ENCODE results near the gene ZFPL1.
"Not testable (repeated sequence)": the region's sequence is repeated elsewhere in the genome, so short reads cannot be mapped to it uniquely, and the experiment has no call there.

ZFPL1 gene

DNA sequence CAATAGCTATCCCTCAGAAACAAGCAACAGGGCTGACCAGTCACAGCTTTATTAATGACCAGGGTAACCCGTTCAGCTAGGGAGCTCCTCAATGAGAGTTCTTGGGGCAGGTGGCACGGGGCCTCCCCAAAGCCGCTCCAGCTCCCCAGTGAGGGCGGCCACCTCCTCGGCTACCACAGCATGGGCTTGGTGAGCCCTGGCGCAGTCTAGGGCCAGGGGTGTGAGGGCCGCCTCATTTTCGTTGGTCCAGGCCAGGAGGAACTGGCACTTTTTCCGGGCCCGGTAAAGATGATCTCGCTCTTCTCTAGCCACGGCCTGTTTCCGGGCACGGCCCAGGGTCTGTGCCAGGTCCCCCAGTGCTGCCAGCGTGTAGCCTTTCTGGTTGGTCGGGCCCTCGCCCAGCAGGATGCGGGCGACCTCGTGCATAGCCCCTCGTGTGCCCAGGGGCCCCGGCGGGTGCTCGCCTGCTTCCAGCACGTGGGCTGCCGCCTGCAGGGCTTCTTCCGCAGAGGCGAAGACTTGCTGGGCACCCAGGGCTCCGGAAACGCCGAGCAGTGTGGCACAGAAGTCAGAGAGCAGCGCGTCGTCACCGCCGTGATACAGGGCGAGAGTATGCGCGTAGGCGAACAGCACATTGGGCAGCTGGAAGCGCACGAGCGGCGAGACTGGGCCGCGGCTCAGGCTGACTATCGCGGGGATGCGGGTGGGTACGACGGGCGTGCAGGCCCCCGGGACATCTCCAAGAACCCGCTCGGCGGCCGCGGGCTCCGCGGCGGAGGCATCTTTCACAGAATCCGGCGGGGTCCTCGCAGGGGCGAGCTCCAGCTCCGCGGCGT is 32.6 kb downstream of the ZFPL1 start:
- DNase-seq: no peak

DNA sequence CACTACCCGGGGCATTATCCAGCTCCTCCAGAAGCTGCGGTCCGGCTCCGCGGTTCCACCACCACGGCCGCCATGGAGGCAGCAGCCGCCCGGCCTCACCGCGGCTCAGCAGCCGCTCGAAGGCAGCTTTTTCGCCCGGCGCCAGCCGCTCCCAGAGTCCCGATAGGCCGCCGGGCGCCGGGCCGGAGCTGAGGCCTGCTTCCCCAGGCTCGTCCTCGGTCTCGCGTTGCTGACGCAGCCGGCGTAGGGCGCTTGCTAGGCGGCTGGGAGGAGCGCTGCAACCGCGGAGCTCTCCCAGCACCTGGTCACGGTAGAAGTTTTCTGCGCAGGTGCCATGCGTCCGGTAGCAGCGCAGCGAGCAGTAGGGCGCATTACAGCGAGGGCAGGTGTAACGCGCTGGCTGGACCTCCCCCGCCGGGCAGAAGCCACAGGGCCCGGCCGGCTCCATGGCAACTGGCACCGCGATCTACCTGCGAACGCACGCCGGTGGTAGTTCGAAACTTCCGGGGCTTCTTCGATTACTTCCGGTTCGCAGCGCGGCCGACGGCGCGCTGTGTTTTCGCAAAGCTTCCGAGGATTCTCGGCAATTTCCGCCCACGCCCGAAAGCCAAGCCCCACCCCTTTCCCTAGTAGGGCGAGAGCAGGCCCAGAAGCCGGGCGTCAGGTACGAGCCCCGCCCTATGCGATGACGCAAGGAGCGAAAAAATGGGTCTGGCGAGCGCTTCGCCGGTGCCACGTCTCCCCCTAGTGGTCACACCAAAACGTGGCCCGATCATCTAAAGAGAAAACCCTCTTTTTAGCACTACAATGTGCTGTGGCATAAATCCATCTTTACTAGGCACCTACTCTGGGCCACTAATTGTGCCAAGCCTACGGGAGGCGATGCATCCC is 33.4 kb downstream of the ZFPL1 start, which contains the start of gene ZNHIT2:
ZNHIT2 (minus strand) TSS at position 496 of the 891 bp plus-strand sequence; CDS start at position 448, 48 bp downstream.
- peak; percentile 99 for DNase-seq

DNA sequence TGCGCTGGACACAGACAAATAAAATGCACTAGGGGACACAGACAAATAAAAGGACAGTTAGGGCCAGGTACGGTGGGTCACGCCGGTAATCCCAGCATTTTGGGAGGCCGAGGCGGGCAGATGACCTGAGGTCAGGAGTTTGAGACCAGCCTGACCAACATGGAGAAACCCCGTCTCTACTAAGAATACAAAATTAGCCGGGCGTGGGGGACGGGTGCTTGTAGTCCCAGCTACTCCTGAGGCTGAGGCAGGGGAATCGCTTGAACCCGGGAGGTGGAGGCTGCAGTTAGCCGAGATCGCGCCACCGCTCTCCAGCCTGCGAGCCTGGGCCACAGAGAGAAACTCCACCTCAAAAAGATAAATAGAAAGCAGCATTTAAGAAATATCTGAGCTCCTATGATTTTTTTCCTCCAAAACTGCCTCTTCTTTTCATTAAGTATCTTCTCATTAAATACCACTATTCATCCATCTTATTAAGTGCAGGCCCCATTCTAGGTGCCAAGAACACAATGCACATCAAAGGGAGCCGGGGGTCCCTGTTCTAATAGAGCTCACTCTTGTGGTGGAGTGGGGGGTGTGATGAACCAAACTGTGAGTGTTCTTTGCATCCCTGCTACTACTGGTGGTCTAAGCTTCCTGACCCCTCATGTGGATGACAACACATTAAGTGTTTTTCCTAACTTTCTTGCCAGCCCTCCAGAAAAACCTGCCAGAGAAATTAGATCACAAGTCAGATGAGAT is 34.2 kb downstream of the ZFPL1 start:
- no peak for DNase-seq

DNA sequence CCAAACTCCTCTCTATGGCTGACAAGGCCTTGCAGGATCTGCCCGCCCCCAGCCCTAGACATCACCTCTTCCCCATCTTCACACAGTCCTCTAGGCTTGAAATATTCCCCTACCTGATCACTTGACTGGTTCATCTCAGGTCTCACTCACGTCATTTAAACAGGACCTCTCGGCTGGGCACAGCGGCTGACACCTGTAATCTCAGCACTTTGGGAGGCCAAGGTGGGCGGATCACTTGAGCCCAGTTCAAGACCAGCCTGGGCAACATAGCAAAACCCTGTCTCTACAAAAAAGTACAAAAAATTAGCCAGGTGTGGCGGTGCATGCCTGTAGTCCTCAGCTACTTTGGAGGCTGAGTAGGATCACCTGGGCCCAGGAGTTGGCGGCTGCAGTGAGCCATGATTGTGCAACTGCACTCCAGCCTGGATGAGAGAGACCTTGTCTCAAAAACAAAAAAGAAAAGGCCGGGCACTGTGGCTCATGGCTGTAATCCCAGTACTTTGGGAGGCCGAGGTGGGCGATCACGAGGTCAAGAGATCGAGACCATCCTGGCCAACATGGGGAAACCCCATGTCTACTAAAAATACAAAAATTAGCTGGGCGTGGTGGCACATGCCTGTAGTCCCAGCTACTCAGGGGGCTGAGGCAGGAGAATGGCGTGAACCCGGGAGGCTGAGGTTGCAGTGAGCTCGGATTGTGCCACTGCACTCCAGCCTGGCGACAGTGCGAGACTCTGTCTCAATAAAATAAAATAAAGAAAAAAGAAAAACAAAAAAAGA is 35.1 kb downstream of the ZFPL1 start:
- DNase-seq: not testable (repeated sequence)

DNA sequence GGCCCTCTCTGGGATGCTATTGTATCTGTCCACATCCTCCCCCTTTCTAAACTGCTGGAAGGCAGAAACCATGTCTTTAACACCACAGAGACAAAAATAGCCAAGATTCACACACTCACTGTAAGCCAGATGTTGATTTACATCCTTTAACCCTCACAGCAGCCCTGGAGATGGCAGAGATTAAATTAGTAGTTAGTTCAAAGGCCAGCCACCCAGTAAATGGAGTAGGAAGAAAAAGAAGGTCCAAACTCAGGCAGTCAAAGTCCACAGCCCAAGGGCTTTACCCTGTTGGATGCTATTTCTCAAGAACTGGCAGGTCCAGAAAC is 35.6 kb downstream of the ZFPL1 start:
- no peak for DNase-seq

DNA sequence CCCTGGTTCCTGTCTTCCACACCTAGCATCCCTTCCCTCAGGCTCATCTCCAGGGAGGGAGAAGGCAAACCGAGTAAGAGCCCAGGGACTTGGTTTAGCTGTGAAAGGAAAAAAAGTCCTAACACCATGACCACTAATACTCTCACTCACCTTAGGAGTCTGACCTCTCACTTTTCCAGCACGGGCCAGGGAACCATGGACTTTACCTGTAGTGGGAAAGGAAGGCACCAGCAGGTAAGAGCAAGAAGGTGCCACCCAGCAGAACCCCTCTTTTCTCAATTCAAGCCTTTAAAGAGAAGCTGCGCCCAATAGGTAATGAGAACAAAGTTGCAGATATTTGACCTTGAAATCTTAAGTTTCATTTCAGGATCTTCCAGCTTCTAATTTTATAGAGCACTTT is 36.8 kb downstream of the ZFPL1 start:
- no peak for DNase-seq

DNA sequence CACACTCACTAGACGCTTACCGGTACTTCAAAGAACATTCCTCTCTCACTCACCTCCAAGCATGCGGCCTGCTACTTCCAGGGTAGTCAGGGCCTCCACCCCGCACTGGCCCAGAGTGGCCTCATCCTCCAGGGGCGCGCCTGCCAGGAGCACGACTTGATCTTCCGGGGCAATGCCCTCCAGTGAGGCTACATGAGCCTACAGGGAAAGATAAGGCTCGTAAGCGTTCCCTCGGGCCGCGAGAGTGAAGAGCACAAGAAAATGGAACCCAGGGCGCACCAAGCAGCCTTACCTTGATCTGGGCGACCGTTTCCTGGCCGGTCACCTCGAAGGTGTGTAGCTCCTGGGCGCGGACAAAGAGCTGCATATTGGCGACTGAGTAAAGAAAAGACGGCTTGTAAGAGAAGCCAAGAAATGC is 37.4 kb downstream of the ZFPL1 start:
- DNase-seq: peak; percentile 37

DNA sequence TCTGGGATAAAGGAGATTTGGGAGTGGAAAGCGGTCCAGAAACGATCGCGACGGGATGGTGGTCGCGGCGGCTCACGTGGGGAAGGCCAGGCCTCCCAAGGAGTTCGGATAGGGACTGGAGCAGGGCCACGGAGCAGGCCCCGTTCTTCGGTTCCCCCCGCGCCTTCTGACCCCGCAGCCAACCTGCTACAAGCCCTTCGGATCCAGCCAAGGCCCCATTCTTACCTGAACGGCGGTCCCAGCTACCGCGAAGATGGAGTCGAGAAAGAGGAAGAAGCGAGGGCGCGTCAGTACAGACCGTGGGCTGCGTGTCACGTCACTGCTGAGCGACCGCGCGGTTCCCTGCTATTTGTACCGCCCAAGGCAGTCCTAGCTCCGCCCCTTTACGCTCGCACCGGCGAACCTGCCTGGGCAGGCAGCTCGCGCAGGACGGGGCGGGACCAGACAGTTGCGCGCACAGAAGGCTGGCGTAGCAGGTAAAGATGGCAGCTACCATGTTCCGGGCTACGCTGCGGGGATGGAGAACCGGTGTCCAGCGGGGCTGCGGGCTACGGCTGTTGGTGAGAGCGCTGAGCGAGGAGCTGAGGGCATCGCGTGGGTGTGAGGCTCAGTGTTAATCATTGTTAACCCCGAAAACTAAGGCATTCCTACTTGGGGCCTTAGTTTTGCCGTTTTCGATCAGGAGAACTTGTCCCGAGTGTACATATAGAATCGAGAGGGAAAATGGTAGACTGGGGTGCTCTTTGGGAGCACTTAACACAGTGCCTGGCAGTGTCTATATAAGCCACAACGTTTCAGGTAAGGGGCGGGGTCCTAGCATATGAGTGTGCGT is 38.1 kb downstream of the ZFPL1 start, which contains the start of the genes FAU and MRPL49:
FAU (minus strand) TSS at position 270 of the 832 bp plus-strand sequence. CDS start 321 bp downstream, outside the sequence.
MRPL49 (plus strand) TSS at position 457 of the 832 bp plus-strand sequence; CDS start at position 483, 26 bp downstream.
- peak; percentile 99 for DNase-seq

DNA sequence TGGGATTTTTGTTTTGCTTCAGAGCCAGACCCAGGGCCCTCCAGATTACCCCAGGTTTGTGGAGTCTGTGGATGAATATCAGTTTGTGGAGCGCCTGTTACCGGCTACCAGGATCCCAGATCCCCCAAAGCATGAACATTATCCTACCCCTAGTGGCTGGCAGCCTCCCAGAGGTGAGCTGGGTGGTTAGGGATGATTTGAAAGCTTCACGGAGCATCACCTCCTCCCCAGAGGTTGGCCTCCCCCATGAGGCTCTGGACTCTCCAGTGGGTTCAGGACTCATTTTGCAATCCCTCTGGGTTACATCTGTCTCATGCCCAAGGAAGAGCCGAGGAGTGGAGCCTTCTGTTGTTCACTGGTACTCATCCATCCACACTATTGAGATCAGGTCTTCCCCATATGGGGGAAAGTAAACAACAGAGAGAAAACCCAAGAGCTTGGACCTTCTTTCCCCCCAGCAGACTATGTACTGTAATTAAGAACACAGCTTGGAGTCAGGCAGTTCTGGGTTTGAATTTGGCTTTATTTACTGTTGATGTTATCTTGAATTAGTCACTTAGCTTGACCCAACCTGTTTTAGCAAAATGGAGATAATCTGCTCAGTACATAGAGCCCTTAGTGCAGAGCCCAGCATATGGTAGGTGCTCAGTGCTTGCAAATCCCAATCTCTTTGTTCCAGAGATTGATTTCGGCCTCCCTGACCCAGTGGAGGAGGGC is 40.6 kb downstream of the ZFPL1 start:
- DNase-seq: no peak

DNA sequence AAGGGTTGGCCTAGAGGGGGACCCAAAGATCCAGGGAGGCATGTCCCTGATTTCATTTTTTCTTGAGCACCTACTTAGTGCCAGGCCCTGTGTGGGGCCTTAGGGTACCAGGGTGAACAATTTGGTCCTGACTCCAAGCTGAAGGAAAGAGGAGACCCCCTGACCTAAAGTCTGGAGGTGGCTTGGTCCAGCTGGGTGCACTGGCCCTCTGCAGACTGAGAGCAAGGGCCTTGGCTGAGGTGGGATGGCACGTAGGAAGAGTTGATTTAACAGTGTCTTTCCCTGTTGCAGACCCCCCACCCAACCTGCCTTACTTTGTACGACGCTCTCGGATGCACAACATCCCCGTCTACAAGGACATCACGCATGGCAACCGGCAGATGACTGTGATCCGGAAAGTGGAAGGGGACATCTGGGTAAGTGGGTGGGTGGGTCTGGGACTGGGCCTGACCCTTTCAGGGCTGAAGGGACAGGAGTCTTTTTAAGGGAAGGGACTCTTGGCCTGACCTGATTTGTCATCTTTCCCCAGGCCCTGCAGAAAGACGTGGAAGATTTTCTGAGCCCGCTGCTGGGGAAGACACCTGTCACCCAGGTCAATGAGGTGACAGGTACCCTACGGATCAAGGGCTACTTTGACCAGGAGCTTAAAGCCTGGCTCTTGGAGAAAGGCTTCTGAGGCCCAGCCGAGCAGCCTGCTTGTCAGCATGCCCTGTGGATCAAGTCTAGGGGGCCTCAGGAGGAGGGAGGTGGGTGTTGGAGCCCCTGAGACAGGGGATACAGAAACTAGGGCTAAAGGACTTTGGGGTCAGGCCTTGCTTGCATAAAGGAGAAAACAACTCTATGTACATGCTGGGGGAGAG is 41.4 kb downstream of the ZFPL1 start:
- no peak for DNase-seq

DNA sequence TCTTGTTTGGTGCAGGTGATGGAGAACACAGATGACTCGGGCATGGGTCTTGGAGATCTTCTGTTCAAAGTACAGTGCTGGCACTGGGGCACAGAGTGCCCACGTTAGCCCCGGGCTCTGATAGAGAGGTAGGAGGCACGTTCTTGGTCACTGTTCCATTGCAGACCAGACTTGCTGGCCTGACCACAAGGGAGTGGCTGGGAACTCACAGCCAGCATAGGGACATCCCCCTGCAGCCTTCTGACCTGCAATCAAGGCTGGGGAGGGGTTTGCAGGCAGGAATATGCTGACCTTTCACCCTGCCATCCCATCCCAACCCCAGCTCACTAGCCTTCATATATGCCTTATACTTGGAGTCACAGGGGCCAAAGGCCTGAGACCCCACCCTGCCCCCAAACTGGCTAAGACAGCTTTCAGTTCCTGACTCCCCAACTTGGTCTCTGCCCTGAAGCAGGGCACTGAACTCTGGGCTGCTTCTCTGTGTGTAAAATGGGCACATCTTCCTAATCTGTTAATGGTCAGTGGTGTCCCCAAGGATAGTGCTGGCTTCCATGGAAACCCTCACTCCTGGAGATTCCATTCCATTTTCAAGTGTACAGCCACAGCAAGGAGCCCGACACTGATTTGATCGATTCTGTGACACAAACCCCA is 42.7 kb downstream of the ZFPL1 start:
- DNase-seq: no peak

DNA sequence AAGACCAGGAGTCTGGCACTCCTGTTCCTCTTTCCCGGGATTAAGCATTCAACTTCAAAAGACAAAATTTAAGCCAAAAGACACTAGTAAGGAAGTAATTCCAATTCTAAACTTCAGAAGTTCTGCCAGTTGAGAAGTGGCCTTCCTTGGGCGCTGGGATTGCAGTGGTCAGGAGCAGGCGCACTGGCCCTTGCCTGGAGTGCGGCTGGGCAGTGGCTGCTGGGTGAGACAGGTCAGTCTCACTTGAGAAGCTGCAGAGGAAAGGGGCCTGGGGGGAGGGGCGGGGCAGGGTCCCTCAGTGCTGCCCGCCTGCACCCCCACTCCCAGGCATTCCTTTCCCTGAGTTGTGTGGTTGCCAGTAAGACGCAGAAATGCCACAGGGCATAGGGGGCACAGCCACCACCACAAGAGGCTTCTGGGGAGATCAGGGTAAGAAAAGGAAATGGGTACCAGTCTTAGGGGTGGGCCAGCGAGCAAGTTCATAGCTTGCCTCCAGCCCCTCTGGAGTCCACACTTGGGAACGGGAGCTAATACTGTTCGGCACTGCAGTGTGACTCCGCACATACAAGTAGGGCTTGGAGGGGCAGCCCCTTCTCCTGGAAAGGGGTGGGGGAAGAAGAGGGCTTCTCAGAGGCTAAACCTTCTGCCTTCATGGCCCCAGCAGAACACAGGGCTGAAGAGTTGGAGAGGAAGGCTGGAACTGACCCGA is 43.6 kb downstream of the ZFPL1 start:
- DNase-seq: no peak

DNA sequence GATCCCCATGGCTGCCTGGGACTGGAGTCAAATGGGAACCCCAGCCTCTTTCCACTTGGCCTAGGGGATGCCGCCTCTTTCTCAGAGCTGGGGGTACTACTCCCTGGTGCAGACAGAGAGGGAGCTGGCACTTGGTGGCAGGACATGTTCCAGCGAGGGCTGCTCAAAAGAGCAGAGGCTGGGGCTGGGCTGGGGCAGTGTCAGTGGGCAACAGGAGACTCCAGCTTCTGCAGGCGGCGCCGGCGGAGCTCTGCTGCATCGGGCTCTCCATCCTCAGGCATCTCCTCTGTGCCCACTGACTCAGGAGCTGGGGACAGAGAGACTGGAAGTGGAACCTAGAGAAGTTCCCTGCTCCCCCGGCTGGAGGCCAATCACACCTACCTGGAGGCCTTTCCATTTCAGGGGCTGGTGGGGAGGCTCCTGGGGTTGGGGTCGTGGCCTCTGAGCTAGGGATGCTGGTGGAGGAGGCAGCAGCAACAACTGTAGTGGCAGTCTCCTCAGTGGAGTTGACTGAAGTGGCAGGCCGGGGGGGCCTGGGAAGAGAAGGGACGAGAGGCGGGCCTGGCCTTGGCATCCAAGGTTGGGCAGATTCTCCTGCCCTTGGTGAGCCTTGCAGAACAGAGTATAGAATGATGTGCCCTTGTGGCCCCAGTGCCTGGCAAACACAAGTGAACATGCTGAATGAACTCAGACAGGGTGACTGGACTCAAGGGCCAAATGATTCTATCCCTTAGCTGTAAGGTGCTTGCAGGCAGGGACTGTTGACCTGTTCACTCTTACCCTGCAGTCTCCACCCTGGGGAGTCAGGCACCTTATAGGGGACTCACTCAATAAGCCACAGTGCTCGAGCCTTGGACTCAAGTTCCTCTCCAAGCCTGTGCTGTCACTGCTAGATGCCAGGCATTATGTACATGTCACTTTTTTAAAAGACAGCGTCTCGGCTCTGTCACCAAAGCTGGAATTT is 44.4 kb downstream of the ZFPL1 start:
- no peak for DNase-seq

DNA sequence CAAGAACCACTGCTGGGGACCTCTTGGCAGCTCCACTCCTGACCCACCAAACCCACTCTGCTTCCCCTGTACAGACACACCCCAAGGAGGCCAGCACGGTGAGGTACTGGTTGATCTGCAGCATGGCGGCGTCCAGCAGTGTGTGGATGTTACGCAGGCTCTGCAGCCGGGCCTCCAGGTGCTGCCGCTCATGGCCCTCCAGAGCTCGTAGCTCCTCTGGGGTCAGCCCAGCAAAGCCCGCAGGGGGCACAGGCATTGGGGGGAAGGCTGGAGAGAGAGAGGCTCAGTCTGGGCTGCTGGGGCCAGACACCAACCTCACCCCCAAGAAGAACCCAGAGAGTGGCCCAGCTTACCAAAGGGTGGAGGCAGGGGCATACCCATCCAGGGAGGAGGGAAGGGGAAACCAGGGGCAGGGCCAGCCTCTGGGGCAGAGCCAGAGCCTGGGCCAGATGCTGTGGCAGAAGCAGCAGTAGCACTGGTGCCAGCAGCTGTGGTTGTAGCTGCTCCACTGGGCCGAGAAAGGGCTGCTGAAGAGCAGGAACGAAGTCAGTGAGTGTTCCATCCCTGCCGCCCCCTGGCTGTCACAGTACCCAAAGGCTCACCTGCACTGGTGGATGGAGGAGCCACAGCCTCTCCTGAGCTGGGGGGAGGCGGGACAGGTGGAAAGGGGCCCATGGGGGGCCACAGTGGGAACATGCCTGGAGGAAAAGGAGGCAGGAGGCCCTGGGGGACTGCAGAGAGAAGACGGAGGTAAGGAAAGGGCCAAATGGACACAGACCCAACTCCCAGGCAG is 45.8 kb downstream of the ZFPL1 start:
- no peak for DNase-seq

DNA sequence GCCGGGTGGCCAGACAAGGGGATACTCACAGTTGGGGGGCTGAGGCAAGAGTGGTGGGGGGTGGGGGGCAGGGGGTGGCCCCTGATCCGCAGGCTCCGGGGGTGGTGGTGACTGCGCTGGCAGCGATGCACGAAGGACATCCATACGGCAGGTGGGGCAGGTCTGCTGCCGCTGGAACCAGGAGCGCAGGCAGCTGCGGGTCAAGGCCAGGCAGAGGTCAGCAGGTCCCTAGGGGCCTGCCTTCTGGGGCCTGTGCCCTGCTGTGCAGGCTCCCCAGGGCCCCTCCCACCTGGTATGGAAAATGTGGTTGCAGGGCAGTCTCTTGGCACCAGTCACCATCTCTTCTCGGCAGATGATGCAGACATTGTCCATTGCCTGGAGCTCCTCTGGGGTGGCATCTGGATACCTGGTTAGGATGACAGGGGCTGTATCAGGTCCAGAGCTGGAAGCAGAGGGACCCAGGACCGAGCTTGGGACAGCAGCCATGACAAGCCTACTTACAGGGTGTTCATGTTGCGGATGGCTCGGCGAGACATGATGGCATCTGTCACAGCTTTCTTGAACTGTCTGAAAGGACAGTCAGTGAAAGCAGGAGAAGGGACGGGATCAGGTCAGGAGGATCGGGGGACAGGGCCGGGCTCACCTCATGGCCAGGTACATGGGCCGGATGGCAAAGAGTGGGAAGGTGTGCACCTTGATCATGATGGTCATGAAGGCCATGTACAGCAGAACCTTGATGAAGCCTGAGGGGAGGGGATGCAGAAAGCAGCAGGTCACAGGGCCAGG is 46.8 kb downstream of the ZFPL1 start:
- DNase-seq: no peak
